ENCODE measurements around the gene COL8A1.

- no peak for TF ChIP-seq CTCF (IDR thresholded peaks at IDR 0.05; ENCODE audit: low read length)
- no peak for TF ChIP-seq EZH2 (optimal IDR thresholded peaks at IDR 0.05; ENCODE audit: low read depth, low read length)
Observed at GRCh38 chr3:99712291-99712954, 74.0 kb downstream of the COL8A1 start.
